Activated T-cell treated with anti-CD3 and anti-CD28 coated beads, Interleukin-2, amount 50 U/mL, for 1 hour (primary cell): ENCODE measurements around the gene AQP1.

ENCODE experiments used
- DNase-seq: peaks from one replicate; pipeline ENCODE4 v3.0.0-alpha.2; 2020

The AQP1 gene

GRCh38 chr7:30886608-30887011, 25.0 kb upstream of the AQP1 start:
- no peak for DNase-seq

GRCh38 chr7:30887464-30887872, 24.2 kb upstream of the AQP1 start:
- DNase-seq: no peak

DNA sequence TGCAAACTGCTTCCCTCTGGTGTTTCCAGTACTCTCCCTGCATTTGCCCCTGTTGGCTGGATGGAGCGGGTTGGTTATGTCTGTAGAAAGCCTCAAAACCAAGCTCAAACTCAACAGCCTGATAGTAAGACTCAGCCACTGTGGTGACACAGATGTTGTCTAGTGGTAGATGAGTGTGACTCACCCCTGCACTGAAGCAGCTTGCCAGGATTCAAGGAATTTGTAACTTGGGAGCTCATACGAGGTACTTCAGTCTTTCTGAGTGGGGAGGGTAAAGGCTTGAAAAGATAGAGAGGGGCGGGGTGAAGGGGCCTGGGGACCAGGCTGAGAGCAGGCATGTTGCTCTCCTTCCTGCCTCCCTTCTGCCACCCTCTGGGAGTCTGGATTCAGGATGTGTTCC, 22.9 kb upstream of the AQP1 start:
- DNase-seq: no peak

GRCh38 chr7:30890226-30890625, 21.4 kb upstream of the AQP1 start:
- DNase-seq: no peak

GRCh38 chr7:30893357-30893756, 18.3 kb upstream of the AQP1 start:
- DNase-seq: no peak

DNA sequence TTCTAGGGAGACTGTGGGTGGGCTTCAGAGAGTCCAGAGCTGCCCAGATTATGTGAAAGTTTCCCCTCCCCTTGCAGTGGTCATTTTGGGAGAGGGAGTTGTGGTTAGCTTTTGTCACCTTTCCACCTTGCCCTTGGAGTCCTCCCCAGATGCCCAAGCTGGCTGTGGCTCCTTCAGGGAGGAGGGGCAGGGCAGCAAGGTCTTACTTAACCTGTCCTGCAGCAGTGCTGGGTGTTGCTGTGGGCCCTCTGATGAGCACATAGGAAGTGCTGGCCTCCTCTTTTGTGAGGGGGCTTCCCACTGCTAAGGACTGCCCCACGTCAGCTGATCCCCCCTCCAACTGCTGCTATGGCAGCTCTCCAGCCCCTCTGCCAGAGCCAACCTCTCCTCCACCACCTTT, 17.6 kb upstream of the AQP1 start:
- DNase-seq: no peak

DNA sequence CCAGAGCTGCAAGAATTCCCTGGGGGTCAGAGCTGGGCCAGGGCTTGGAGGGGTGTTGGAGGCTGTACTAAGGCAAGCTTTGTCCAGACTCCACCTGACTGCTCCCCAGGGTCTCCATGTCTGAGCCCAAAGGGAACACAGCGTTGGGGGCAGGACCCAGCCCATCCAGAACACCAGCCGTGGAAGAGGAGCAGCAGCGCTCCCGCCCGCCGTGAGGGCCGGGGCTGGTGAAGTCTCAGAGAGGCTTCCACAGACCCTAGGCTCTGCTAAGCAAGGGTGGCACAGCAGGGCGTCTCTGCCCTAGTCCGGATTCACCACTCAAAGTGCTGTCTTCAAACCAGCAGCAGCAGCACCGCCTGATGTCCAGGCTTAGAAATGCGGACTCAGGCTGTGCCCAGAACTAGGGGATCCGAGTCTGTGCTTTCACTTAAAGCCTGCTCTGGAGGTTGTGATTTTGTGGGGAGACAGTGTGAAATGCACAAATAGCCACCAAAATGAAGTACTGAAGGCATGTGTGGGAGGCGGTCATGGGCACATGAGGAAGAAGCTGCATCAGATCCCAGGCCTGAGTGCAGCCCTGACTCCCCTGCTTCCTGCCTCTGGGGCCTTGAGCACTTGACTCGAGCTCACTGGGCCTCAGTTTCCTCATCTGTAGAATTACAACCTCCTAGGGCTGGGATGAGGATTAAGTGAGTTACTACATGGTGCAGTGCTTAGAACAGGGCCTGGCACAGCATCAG, 16.6 kb upstream of the AQP1 start:
- DNase-seq: no peak

DNA sequence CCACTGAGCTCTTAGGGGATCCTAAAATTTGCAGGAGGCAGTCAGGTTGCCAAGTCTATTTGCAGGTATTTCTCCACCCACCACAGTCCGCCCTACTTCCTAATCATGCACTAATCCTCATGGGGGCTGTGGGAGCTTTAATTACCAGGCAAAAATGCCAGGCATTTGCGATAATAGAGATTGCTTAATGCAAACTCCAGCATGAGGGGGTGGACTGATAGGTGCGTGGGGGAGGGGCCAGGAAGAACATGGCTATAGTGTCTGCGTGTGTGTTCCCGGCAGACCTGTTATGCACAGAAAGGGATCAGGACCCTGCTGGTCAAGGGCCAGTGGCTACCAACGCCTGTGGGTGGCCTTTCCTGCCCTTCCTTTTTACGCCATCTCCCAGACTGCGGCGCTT, 15.6 kb upstream of the AQP1 start:
- DNase-seq: no peak

- DNase-seq: no peak
These were observed 14.6 kb upstream of the AQP1 start for GRCh38 chr7:30896783-30897637.

DNA sequence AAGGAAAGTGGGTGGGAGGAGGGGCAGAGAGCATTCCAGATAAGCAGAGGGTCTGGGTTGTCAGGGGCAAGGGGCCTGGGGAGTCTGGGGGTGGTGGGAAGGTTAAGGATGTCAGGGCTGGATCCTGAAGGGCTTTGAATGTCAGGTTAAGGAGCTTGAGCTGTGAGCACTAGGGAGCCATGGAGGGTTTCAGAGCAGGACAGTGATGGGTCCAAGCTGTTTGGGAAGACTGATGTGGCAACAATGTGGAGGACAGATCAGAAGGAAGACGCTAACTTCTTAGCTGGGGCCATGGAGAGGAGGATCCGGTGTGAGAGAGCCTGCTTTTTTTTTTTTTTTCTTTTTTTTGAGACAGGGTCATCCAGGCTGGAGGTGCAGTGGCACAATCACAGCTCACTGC, 13.9 kb upstream of the AQP1 start:
- no peak for DNase-seq

DNA sequence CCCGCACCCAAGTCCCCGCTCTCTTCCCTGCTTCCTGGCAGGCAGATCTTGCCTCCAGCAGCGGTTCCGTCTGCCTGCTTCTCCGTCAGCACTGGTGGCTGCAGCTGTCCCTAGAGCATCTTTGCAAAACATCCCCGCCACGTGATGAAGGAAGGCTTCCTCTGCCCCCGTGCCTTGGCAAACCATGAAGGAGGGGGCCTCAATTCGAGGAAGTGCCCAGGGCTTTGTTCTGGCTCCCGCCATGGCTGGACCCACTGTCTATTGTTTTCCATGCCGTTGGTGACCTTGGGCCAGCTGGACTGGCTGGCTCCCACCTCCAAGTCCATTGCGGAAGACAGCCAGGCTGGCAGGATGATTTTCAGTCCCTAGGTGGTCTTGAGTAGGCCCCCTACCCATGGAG, 13.2 kb upstream of the AQP1 start:
- DNase-seq: no peak

- DNase-seq: no peak
These were observed 12.6 kb upstream of the AQP1 start for GRCh38 chr7:30899066-30899465.

- DNase-seq: no peak
These were observed 12.0 kb upstream of the AQP1 start for GRCh38 chr7:30899630-30900029.

GRCh38 chr7:30900053-30900452, 11.6 kb upstream of the AQP1 start:
- DNase-seq: no peak

DNA sequence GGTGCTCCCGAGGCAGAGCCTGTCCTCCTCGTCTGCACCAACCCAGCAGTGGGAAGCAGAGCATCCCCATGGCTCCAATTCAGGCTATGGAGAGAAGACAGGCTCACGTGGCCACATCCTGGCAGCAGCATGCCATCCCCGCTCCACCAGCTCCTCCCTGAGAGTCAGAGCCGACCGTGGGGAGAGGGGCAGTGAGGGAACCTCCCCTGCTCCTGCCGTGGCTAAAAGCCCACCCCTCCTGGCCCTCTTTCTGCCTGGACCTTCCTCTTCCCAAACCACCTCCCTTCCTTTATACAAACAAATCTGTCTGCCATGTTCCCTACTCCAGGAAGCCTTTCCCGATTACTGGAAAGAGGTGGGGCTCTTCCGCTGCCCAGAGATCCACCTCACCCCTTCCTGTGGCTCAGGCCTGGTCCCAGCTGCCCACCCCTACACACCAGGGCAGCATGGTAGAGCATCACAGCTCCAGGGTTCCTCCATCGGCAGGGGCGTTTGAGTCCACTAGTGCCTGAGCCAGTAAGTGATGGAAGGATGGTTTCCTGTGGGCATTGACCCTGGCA, 10.8 kb upstream of the AQP1 start:
- no peak for DNase-seq

- DNase-seq: no peak
These were observed 9.8 kb upstream of the AQP1 start for GRCh38 chr7:30901856-30902255.

DNA sequence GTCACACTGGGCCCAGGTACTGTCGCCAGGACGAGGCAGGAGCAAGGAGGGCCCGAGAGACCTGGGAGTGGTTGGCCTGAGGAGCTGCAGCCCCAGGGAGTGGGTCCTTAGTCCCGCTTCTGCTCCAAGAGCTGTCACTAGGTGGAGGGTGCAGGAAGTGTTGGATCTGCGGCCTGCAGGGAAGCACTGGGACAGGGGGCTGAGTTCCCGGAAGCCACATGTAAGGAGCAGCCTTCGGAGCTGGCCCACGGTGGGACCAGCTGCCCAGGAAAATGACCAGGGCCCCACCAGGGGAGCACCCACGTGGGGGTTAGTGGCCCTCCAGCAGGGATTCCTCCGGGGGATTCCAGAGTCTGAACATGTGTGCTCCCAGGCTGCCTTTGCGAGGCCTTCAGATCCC, 9.2 kb upstream of the AQP1 start:
- no peak for DNase-seq

GRCh38 chr7:30903146-30903545, 8.5 kb upstream of the AQP1 start:
- DNase-seq: no peak

- DNase-seq: no peak
These were observed 7.1 kb upstream of the AQP1 start for GRCh38 chr7:30904561-30904960.

- no peak for DNase-seq
These were observed 6.3 kb upstream of the AQP1 start for GRCh38 chr7:30905078-30906012.

GRCh38 chr7:30906014-30906413, 5.6 kb upstream of the AQP1 start:
- DNase-seq: no peak

DNA sequence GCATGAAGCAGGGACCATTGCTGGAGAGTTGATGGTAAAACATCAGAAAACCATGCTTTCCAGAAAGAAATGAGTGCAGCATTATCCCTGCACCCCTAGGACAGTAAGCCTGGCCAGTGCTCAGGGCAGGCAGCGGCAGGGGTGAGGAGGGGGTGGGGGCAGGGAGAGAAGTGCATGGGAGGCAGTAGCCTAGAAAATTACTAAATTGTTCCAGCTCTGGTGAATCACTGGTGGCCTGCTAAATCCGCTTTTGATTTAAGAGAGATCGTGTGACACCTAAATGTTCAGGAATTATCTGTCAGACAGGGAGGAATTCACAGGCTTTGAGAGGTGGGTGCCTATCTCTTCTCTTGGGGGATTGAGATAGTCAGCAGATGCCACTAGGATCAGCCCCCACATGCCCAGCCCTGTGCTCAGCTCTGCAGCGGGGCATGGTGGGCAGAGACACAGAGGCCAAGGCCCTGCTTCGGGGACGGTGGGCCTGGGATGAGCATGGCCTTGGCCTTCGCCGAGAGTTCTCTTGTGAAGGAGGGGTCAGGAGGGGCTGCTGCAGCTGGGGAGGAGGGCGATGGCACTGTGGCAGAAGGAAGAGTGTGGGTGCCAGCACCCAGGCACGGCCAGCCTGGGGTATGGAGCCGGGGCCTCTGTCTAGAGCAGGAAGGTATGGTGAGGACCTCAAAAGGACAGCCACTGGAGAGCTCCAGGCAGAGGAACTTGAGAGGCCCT, 5.0 kb upstream of the AQP1 start:
- no peak for DNase-seq
